GM12878 (cell line): ENCODE measurements around the gene LETMD1.

ENCODE experiments used
- CREB1 ChIP-seq: IDR thresholded peaks from 2 replicates; pipeline ENCODE4 v1.6.1; 2012; ENCODE audit warnings: low read depth, mild to moderate bottlenecking, inconsistent platforms
- POLR2A ChIP-seq: IDR thresholded peaks from 2 replicates; pipeline ENCODE4 v1.6.1; 2011; ENCODE audit warnings: low read depth, mild to moderate bottlenecking, low read length
- TCF7 ChIP-seq: IDR thresholded peaks from 2 replicates; pipeline ENCODE4 v1.6.1; 2014; ENCODE audit warnings: antibody characterized with exemption, borderline replicate concordance
- ZNF622 ChIP-seq: fragments of 450-650 bp; IDR thresholded peaks from 2 replicates; pipeline ENCODE4 v1.6.1; 2017; ENCODE audit warnings: mild to moderate bottlenecking, inconsistent platforms
- TF ChIP-seq, protein P1 (sequence below), 3 experiments: IDR thresholded peaks in 2 of 3; conservative IDR thresholded peaks in 1 of 3; 2 replicates each; pipeline ENCODE4 v1.5.1; 2011; ENCODE audit warnings: low read depth in 3 of 3, low read length in 3 of 3, mild to moderate bottlenecking in 3 of 3, control low read depth in 2 of 3, moderate library complexity in 2 of 3, inconsistent platforms in 1 of 3, mixed read lengths in 1 of 3; ENCODE audit not compliant: control insufficient read depth in 2 of 3, insufficient read depth in 1 of 3; ENCODE audit errors: extremely low read depth in 1 of 3

DNA sequence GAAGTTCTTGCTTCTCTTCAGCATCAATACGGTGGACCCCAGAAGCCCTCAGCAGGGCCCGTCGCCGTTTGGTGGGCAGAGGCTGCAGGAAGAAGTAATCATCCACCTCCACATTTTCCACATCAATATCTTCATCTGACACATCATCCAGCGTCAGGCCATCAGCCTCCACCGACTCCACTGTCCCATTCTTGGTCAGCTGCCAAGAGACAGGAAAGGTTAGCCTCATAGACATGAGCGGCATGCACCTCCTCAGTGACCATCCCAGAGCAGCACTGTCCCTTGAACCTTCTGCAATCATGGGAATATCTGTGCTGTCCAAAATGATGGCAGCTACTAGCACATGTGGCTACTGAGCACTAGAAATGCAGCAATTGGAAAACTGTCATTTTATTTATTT is 19.6 kb downstream of the LETMD1 start:
- no peak for TF ChIP-seq ZNF622
- no peak for TF ChIP-seq CREB1
- TF ChIP-seq, protein P1, sequence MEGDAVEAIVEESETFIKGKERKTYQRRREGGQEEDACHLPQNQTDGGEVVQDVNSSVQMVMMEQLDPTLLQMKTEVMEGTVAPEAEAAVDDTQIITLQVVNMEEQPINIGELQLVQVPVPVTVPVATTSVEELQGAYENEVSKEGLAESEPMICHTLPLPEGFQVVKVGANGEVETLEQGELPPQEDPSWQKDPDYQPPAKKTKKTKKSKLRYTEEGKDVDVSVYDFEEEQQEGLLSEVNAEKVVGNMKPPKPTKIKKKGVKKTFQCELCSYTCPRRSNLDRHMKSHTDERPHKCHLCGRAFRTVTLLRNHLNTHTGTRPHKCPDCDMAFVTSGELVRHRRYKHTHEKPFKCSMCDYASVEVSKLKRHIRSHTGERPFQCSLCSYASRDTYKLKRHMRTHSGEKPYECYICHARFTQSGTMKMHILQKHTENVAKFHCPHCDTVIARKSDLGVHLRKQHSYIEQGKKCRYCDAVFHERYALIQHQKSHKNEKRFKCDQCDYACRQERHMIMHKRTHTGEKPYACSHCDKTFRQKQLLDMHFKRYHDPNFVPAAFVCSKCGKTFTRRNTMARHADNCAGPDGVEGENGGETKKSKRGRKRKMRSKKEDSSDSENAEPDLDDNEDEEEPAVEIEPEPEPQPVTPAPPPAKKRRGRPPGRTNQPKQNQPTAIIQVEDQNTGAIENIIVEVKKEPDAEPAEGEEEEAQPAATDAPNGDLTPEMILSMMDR (IDR thresholded peaks at IDR 0.05 in 2 of 3, conservative IDR thresholded peaks at IDR 0.05 in 1 of 3; ENCODE audit: control insufficient read depth in 2 of 3, extremely low read depth in 1 of 3, insufficient read depth in 1 of 3, low read depth in 3 of 3, low read length in 3 of 3): no peak
- TF ChIP-seq TCF7: no peak
- no peak for TF ChIP-seq POLR2A
